ENCODE results near the gene BMP4.
A peak's percentile ranks its signal among the peaks of the same experiment; 100 is the strongest.

Gene BMP4

GRCh38 chr14:53953828-53954550 lies 2.6 kb downstream of the BMP4 start:
- Histone ChIP-seq H3K4me3 (ENCODE audit: low read depth in 1 of 5, low read length in 5 of 5) (peak overlapping the region; percentile 72 to 83 (median 76)), H3K9me3 (ENCODE audit: control insufficient read depth in 5 of 5, low read length in 5 of 5) (no peaks in the 10 kb centered on the region), H3K9ac (ENCODE audit: low read length in 5 of 5) (peak overlapping the region; percentile 16 to 77 (median 61)), H3K4me1 (ENCODE audit: control insufficient read depth in 5 of 5, insufficient read depth in 5 of 5, low read length in 5 of 5) (peaks cover 2 to 64% (median 56%) of the 10 kb centered on the region in 5 donors), H3K36me3 (ENCODE audit: control insufficient read depth in 5 of 5, insufficient read depth in 5 of 5, low read length in 5 of 5) (peaks cover 0 to 19% (median 16%) of the 10 kb centered on the region in 5 donors), H3K27me3 (ENCODE audit: control insufficient read depth in 5 of 5, insufficient read depth in 4 of 5, low read length in 5 of 5) (peaks cover 0 to 17% (median 7%) of the 10 kb centered on the region in 5 donors), H3K27ac (ENCODE audit: low read depth, low read length) (peak overlapping the region; percentile 88)

- Histone ChIP-seq H3K27me3 (ENCODE audit: control insufficient read depth in 5 of 5, insufficient read depth in 4 of 5, low read length in 5 of 5) (peaks cover 0 to 17% (median 7%) of the 10 kb centered on the region in 5 donors), H3K4me1 (ENCODE audit: control insufficient read depth in 5 of 5, insufficient read depth in 5 of 5, low read length in 5 of 5) (peaks cover 2 to 64% (median 56%) of the 10 kb centered on the region in 5 donors), H3K27ac (ENCODE audit: low read depth, low read length) (peak overlapping the region; percentile 88), H3K9me3 (ENCODE audit: control insufficient read depth in 5 of 5, low read length in 5 of 5) (no peaks in the 10 kb centered on the region), H3K9ac (ENCODE audit: low read length in 5 of 5) (peak overlapping the region; percentile 48 to 80 (median 72)), H3K36me3 (ENCODE audit: control insufficient read depth in 5 of 5, insufficient read depth in 5 of 5, low read length in 5 of 5) (peaks cover 0 to 19% (median 16%) of the 10 kb centered on the region in 5 donors), H3K4me3 (ENCODE audit: low read depth in 1 of 5, low read length in 5 of 5) (peak overlapping the region; percentile 72 to 92 (median 76))
Observed at GRCh38 chr14:53953002-53953827, 3.4 kb downstream of the BMP4 start.

DNA sequence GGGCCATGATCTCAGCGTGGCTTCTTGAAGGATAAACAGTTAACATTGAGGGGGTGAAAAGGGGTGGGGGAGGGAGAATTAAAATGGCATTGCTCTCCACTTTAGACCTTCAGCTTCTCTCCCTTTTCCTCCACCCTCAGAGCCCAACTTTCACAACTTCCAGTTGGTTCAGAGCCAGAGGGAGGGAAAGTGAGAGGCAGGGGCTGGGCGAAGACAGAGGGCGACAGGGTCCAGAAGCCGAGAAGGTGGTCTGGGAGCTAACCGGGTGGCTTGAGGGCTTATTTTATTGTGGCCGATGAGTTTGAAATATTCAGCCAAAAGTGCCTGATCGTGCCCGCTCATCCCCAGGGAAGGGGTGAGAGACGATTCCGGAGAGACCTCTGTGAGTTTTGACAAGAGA lies 4.1 kb downstream of the BMP4 start:
- Histone ChIP-seq H3K4me1 (ENCODE audit: control insufficient read depth in 5 of 5, insufficient read depth in 5 of 5, low read length in 5 of 5) (peaks cover 2 to 64% (median 56%) of the 10 kb centered on the region in 5 donors), H3K27ac (ENCODE audit: low read depth, low read length) (peak overlapping the region; percentile 71), H3K36me3 (ENCODE audit: control insufficient read depth in 5 of 5, insufficient read depth in 5 of 5, low read length in 5 of 5) (peaks cover 0 to 19% (median 16%) of the 10 kb centered on the region in 5 donors), H3K9ac (ENCODE audit: low read length in 5 of 5) (peak overlapping the region; percentile 11 to 80 (median 63)), H3K27me3 (ENCODE audit: control insufficient read depth in 5 of 5, insufficient read depth in 4 of 5, low read length in 5 of 5) (peaks cover 0 to 17% (median 9%) of the 10 kb centered on the region in 5 donors), H3K9me3 (ENCODE audit: control insufficient read depth in 5 of 5, low read length in 5 of 5) (no peaks in the 10 kb centered on the region), H3K4me3 (ENCODE audit: low read depth in 1 of 5, low read length in 5 of 5) (peak overlapping the region; percentile 72 to 92 (median 76))

- no peaks in the 10 kb centered on the region for H3K9me3 ChIP-seq (ENCODE audit: control insufficient read depth in 5 of 5, low read length in 5 of 5)
- H3K4me1 ChIP-seq (ENCODE audit: control insufficient read depth in 5 of 5, insufficient read depth in 5 of 5, low read length in 5 of 5), result peaks cover 2 to 61% (median 56%) of the 10 kb centered on the region in 5 donors
- H3K9ac ChIP-seq (ENCODE audit: low read length in 5 of 5), result peak overlapping the region in 2 of 5 donors; percentile 56 to 63
- peaks cover 0 to 19% (median 16%) of the 10 kb centered on the region in 5 donors for H3K36me3 ChIP-seq (ENCODE audit: control insufficient read depth in 5 of 5, insufficient read depth in 5 of 5, low read length in 5 of 5)
- no peak overlapping the region for H3K27ac ChIP-seq (ENCODE audit: low read depth, low read length)
- H3K4me3 ChIP-seq (ENCODE audit: low read depth in 1 of 5, low read length in 5 of 5), result peak overlapping the region; percentile 72 to 92 (median 76)
- H3K27me3 ChIP-seq (ENCODE audit: control insufficient read depth in 5 of 5, insufficient read depth in 4 of 5, low read length in 5 of 5), result peaks cover 0 to 15% (median 9%) of the 10 kb centered on the region in 5 donors
Observed at GRCh38 chr14:53951627-53952303, 4.9 kb downstream of the BMP4 start.

- H3K36me3 ChIP-seq (ENCODE audit: control insufficient read depth in 5 of 5, insufficient read depth in 5 of 5, low read length in 5 of 5), result peaks cover 0 to 19% (median 16%) of the 10 kb centered on the region in 5 donors
- H3K4me3 ChIP-seq (ENCODE audit: low read depth in 1 of 5, low read length in 5 of 5), result peak overlapping the region; percentile 59 to 80 (median 76)
- peaks cover 0 to 16% (median 7%) of the 10 kb centered on the region in 5 donors for H3K27me3 ChIP-seq (ENCODE audit: control insufficient read depth in 5 of 5, insufficient read depth in 4 of 5, low read length in 5 of 5)
- no peaks in the 10 kb centered on the region for H3K9me3 ChIP-seq (ENCODE audit: control insufficient read depth in 5 of 5, low read length in 5 of 5)
- H3K4me1 ChIP-seq (ENCODE audit: control insufficient read depth in 5 of 5, insufficient read depth in 5 of 5, low read length in 5 of 5), result peaks cover 2 to 55% (median 52%) of the 10 kb centered on the region in 5 donors
- peak overlapping the region in 1 of 5 donors; percentile 56 for H3K9ac ChIP-seq (ENCODE audit: low read length in 5 of 5)
- H3K27ac ChIP-seq (ENCODE audit: low read depth, low read length), result no peak overlapping the region
Observed at GRCh38 chr14:53951243-53951626, 5.4 kb downstream of the BMP4 start.

- Histone ChIP-seq H3K9me3 (ENCODE audit: control insufficient read depth in 5 of 5, low read length in 5 of 5) (no peaks in the 10 kb centered on the region), H3K36me3 (ENCODE audit: control insufficient read depth in 5 of 5, insufficient read depth in 5 of 5, low read length in 5 of 5) (peaks cover 0 to 19% (median 16%) of the 10 kb centered on the region in 5 donors), H3K4me1 (ENCODE audit: control insufficient read depth in 5 of 5, insufficient read depth in 5 of 5, low read length in 5 of 5) (peaks cover 2 to 45% (median 42%) of the 10 kb centered on the region in 5 donors), H3K9ac (ENCODE audit: low read length in 5 of 5) (no peak overlapping the region), H3K27ac (ENCODE audit: low read depth, low read length) (no peak overlapping the region), H3K27me3 (ENCODE audit: control insufficient read depth in 5 of 5, insufficient read depth in 4 of 5, low read length in 5 of 5) (peaks cover 0 to 13% (median 6%) of the 10 kb centered on the region in 5 donors), H3K4me3 (ENCODE audit: low read depth in 1 of 5, low read length in 5 of 5) (no peak overlapping the region)
Observed at GRCh38 chr14:53950031-53950793, 6.4 kb downstream of the BMP4 start.

- H3K36me3 ChIP-seq (ENCODE audit: control insufficient read depth in 5 of 5, insufficient read depth in 5 of 5, low read length in 5 of 5), result peaks cover 0 to 19% (median 16%) of the 10 kb centered on the region in 5 donors
- H3K27ac ChIP-seq (ENCODE audit: low read depth, low read length), result no peak overlapping the region
- no peak overlapping the region for H3K9ac ChIP-seq (ENCODE audit: low read length in 5 of 5)
- H3K27me3 ChIP-seq (ENCODE audit: control insufficient read depth in 5 of 5, insufficient read depth in 4 of 5, low read length in 5 of 5), result peaks cover 0 to 13% (median 6%) of the 10 kb centered on the region in 5 donors
- H3K9me3 ChIP-seq (ENCODE audit: control insufficient read depth in 5 of 5, low read length in 5 of 5), result no peaks in the 10 kb centered on the region
- H3K4me3 ChIP-seq (ENCODE audit: low read depth in 1 of 5, low read length in 5 of 5), result no peak overlapping the region
- H3K4me1 ChIP-seq (ENCODE audit: control insufficient read depth in 5 of 5, insufficient read depth in 5 of 5, low read length in 5 of 5), result peaks cover 2 to 35% (median 32%) of the 10 kb centered on the region in 5 donors
Observed at GRCh38 chr14:53949201-53949600, 7.4 kb downstream of the BMP4 start.

DNA sequence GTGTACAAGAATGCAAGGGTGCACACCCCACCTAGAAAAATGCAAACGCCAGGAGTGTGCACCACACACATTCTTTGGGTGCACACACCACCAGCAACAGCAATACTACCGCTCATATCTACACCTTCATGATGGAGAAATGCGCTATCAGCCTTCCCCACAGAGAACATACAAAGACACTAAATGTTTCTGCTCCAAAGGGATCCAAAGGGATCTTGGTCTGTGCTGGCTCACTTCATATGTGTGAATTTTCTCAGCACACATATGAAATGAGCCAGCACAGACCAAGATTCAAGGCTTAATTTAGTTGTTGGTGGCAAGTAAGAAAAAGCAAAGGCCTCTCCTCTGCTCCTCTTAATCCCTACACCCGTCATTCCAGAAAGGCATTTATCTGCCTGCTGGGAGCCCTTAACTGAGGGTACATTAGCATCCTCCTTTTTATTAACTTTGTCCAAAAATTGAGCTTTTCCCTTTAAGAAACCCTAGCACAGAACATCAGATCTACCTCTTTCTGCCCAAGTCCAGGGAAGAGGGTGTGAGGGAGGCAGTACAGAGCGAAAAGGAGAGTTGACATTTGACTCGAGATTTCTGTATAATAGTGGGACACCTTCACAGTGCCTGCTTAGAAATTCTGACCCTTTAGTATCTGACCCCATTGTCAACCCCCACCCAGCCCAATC lies 8.3 kb downstream of the BMP4 start:
- no peak overlapping the region for H3K4me3 ChIP-seq (ENCODE audit: low read depth in 1 of 5, low read length in 5 of 5)
- no peaks in the 10 kb centered on the region for H3K9me3 ChIP-seq (ENCODE audit: control insufficient read depth in 5 of 5, low read length in 5 of 5)
- H3K27me3 ChIP-seq (ENCODE audit: control insufficient read depth in 5 of 5, insufficient read depth in 4 of 5, low read length in 5 of 5), result peaks cover 0 to 13% (median 6%) of the 10 kb centered on the region in 5 donors
- peaks cover 0 to 19% (median 16%) of the 10 kb centered on the region in 5 donors for H3K36me3 ChIP-seq (ENCODE audit: control insufficient read depth in 5 of 5, insufficient read depth in 5 of 5, low read length in 5 of 5)
- peaks cover 2 to 27% (median 26%) of the 10 kb centered on the region in 5 donors for H3K4me1 ChIP-seq (ENCODE audit: control insufficient read depth in 5 of 5, insufficient read depth in 5 of 5, low read length in 5 of 5)
- H3K9ac ChIP-seq (ENCODE audit: low read length in 5 of 5), result no peak overlapping the region
- H3K27ac ChIP-seq (ENCODE audit: low read depth, low read length), result no peak overlapping the region
